Ishikawa (cell line): Measurements from ENCODE around the gene FGFR1OP2.

ENCODE experiments used
- CEBPB ChIP-seq: IDR thresholded peaks from 2 replicates; pipeline ENCODE4 v1.6.1; 2012
- CREB1 ChIP-seq: IDR thresholded peaks from 2 replicates; pipeline ENCODE4 v1.6.1; 2012; ENCODE audit warnings: low read depth
- EGR1 ChIP-seq: IDR thresholded peaks from 2 replicates; pipeline ENCODE4 v1.6.1; 2012
- EP300 ChIP-seq: IDR thresholded peaks from 2 replicates; pipeline ENCODE4 v1.6.1; 2012; ENCODE audit warnings: borderline replicate concordance
- FOXM1 ChIP-seq: IDR thresholded peaks from 2 replicates; pipeline ENCODE4 v1.6.1; 2012; ENCODE audit warnings: low read depth, borderline replicate concordance
- MAX ChIP-seq: IDR thresholded peaks from 2 replicates; pipeline ENCODE4 v1.6.1; 2012
- NFIC ChIP-seq: IDR thresholded peaks from 2 replicates; pipeline ENCODE4 v1.6.1; 2012
- RAD21 ChIP-seq: IDR thresholded peaks from 2 replicates; pipeline ENCODE4 v1.6.1; 2012; ENCODE audit warnings: low read depth
- REST ChIP-seq: IDR thresholded peaks from 2 replicates; pipeline ENCODE4 v1.6.1; 2012; ENCODE audit warnings: low read depth, mild to moderate bottlenecking
- TAF1 ChIP-seq: IDR thresholded peaks from 2 replicates; pipeline ENCODE4 v1.6.1; 2012; ENCODE audit warnings: low read depth, mild to moderate bottlenecking
- TCF12 ChIP-seq: IDR thresholded peaks from 2 replicates; pipeline ENCODE4 v1.6.1; 2012; ENCODE audit warnings: low read depth
- TEAD4 ChIP-seq: IDR thresholded peaks from 2 replicates; pipeline ENCODE4 v1.6.1; 2012
- USF1 ChIP-seq: IDR thresholded peaks from 2 replicates; pipeline ENCODE4 v1.6.1; 2012
- YY1 ChIP-seq: IDR thresholded peaks from 2 replicates; pipeline ENCODE4 v1.6.1; 2012; ENCODE audit warnings: low read depth
- ZBTB7A ChIP-seq: IDR thresholded peaks from 2 replicates; pipeline ENCODE4 v1.6.1; 2012; ENCODE audit warnings: low read depth

Gene FGFR1OP2

GRCh38 chr12:26895672-26896071 lies 42.6 kb upstream of the FGFR1OP2 start:
- TF ChIP-seq ZBTB7A (no peak), USF1 (no peak), TCF12 (no peak), EGR1 (no peak), MAX (no peak), TEAD4 (no peak), FOXM1 (no peak), CREB1 (no peak), EP300 (no peak), RAD21 (no peak), NFIC (no peak), TAF1 (no peak), YY1 (no peak)

GRCh38 chr12:26896913-26897312 lies 41.4 kb upstream of the FGFR1OP2 start:
- TF ChIP-seq TAF1 (no peak), USF1 (no peak), CEBPB (no peak), YY1 (no peak), FOXM1 (no peak), CREB1 (no peak), RAD21 (no peak), TEAD4 (no peak), TCF12 (no peak), NFIC (no peak)

- TF ChIP-seq EP300 = no peak
- TF ChIP-seq EGR1 = no peak
- TF ChIP-seq CEBPB = no peak
- no peak for TF ChIP-seq REST
- no peak for TF ChIP-seq CREB1
- no peak for TF ChIP-seq TAF1
- TF ChIP-seq YY1 = no peak
- TF ChIP-seq NFIC = no peak
- no peak for TF ChIP-seq TCF12
- TF ChIP-seq MAX = no peak
- TF ChIP-seq ZBTB7A = no peak
Measured at GRCh38 chr12:26906024-26906423, 32.2 kb upstream of the FGFR1OP2 start.

GRCh38 chr12:26906704-26907103 lies 31.6 kb upstream of the FGFR1OP2 start:
- TF ChIP-seq TEAD4 (no peak), ZBTB7A (no peak), RAD21 (no peak), TCF12 (no peak), MAX (no peak), EP300 (no peak)

- TF ChIP-seq TEAD4 (peak; percentile 50; the same call in 1 of the 2 replicates), EGR1 (no peak), FOXM1 (no peak), CEBPB (no peak), ZBTB7A (no peak)
Measured at GRCh38 chr12:26918321-26919215, 19.7 kb upstream of the FGFR1OP2 start.

GRCh38 chr12:26919216-26919555 lies 19.1 kb upstream of the FGFR1OP2 start:
- TF ChIP-seq RAD21 = no peak
- no peak for TF ChIP-seq NFIC
- no peak for TF ChIP-seq ZBTB7A
- no peak for TF ChIP-seq TAF1
- no peak for TF ChIP-seq TEAD4
- no peak for TF ChIP-seq USF1
- TF ChIP-seq REST = no peak
- TF ChIP-seq EGR1 = no peak
- no peak for TF ChIP-seq YY1
- no peak for TF ChIP-seq EP300
- no peak for TF ChIP-seq FOXM1
- no peak for TF ChIP-seq TCF12
- no peak for TF ChIP-seq CREB1
- TF ChIP-seq CEBPB = no peak
- no peak for TF ChIP-seq MAX
